NCI-H460 (cell line): ENCODE data around the gene TANK. TPM values are rescaled to one million over a fixed set of nuclear protein-coding genes. Genes with fewer than 3 reads are reported as not detected.

Experiments used
- DNase-seq: peaks from one replicate; pipeline ENCODE4 v3.0.0-alpha.2; 2016; ENCODE audit warnings: low read depth; ENCODE audit errors: extremely low read depth
- polyA plus RNA-seq: library from polyadenylated mRNA; depleted of rRNA; stranded (reverse); fragments of >200 nt; gene quantifications from 2 replicates; pipeline ENCODE4 v1.2.3, GENCODE V29; 2014; cell fraction: nucleus; rRNA removed
- total RNA-seq: library from RNA; depleted of rRNA; stranded (reverse); fragments of >200 nt; shearing (Covaris generic); gene quantifications from 2 replicates; pipeline ENCODE4 v1.2.3, GENCODE V29; 2014; rRNA removed

The TANK gene
- total RNA-seq = 106 and 121 TPM in 2 replicates
- 36.9 and 94.9 TPM in 2 replicates for polyA plus RNA-seq

- peak; percentile 96 for DNase-seq
Observed at GRCh38 chr2:161160226-161161073, at the start of gene TANK. TSS of gene TANK (plus strand) at chr2:161160428. CDS start at chr2:161179663, 19,235 bp downstream.

GRCh38 chr2:161111531-161111930 is 48.7 kb upstream of the TANK start:
- no peak for DNase-seq

GRCh38 chr2:161112908-161113307 is 47.3 kb upstream of the TANK start:
- DNase-seq = no peak

GRCh38 chr2:161113693-161114575 is 46.3 kb upstream of the TANK start:
- no peak for DNase-seq

GRCh38 chr2:161115205-161115604 is 45.0 kb upstream of the TANK start:
- DNase-seq = no peak

GRCh38 chr2:161115605-161116380 is 44.4 kb upstream of the TANK start:
- no peak for DNase-seq

- no peak for DNase-seq
Observed at GRCh38 chr2:161116509-161116908, 43.7 kb upstream of the TANK start.

GRCh38 chr2:161117506-161117905 is 42.7 kb upstream of the TANK start:
- DNase-seq = no peak

GRCh38 chr2:161118722-161119121 is 41.5 kb upstream of the TANK start:
- DNase-seq = no peak

GRCh38 chr2:161119483-161119882 is 40.7 kb upstream of the TANK start:
- DNase-seq = no peak

GRCh38 chr2:161120775-161121174 is 39.5 kb upstream of the TANK start:
- DNase-seq = no peak

- no peak for DNase-seq
Observed at GRCh38 chr2:161121622-161122021, 38.6 kb upstream of the TANK start.

GRCh38 chr2:161122772-161123530 is 37.3 kb upstream of the TANK start:
- peak; percentile 85 for DNase-seq

GRCh38 chr2:161123531-161124030 is 36.6 kb upstream of the TANK start:
- no peak for DNase-seq

GRCh38 chr2:161124201-161124600 is 36.0 kb upstream of the TANK start:
- DNase-seq = no peak

GRCh38 chr2:161128885-161129284 is 31.3 kb upstream of the TANK start:
- no peak for DNase-seq

GRCh38 chr2:161130354-161130753 is 29.9 kb upstream of the TANK start:
- DNase-seq = no peak

- DNase-seq = no peak
Observed at GRCh38 chr2:161131074-161131680, 29.1 kb upstream of the TANK start.

GRCh38 chr2:161131804-161132203 is 28.4 kb upstream of the TANK start:
- DNase-seq = no peak
